Keratinocyte (primary cell): ENCODE measurements around the gene HNRNPUL2. TPM values are rescaled to one million over a fixed set of nuclear protein-coding genes. Genes with fewer than 3 reads are reported as not detected.

Experiments used
- DNase-seq: peaks from one replicate; pipeline ENCODE4 v3.0.0-alpha.2; 2011; ENCODE audit warnings: low read depth, missing footprints, low spot score
- FAIRE-seq: peaks from 2 replicates; lab custom pipeline; 2011; peaks lifted over from hg19 to GRCh38; lab: Jason Lieb, UNC
- H2AFZ ChIP-seq: 2 replicates; pipeline ENCODE4 v1.6.0; 2012; ENCODE audit warnings: low read length, control low read depth, inconsistent platforms; ENCODE audit not compliant: control insufficient read depth
- H3K27ac ChIP-seq: 2 replicates; pipeline ENCODE4 v1.5.1; 2011; ENCODE audit warnings: low read length; ENCODE audit not compliant: control insufficient read depth, insufficient read depth
- H3K27me3 ChIP-seq: 3 replicates; pipeline ENCODE4 v1.6.0; 2011; ENCODE audit warnings: low read length; ENCODE audit not compliant: control insufficient read depth, insufficient read depth; ENCODE audit errors: extremely low read depth
- H3K36me3 ChIP-seq, 2 experiments: 2 replicates in 1 of 2; 3 replicates in 1 of 2; pipeline ENCODE4 v1.5.1; 2011; ENCODE audit warnings: low read length in 2 of 2, mild to moderate bottlenecking in 1 of 2; ENCODE audit not compliant: control insufficient read depth in 2 of 2, insufficient read depth in 2 of 2; ENCODE audit errors: extremely low read depth in 1 of 2
- H3K4me1 ChIP-seq: 3 replicates; pipeline ENCODE4 v1.5.1; 2011; ENCODE audit warnings: low read length; ENCODE audit not compliant: control insufficient read depth, insufficient read depth; ENCODE audit errors: extremely low read depth
- H3K4me2 ChIP-seq: 3 replicates; pipeline ENCODE4 v1.6.0; 2011; ENCODE audit warnings: low read depth, low read length; ENCODE audit not compliant: control insufficient read depth, insufficient read depth; ENCODE audit errors: extremely low read depth
- H3K4me3 ChIP-seq, 3 experiments: fragments of 200-600 bp in 1 of 3; sonication (generic) in 1 of 3; 2 replicates in 2 of 3; 3 replicates in 1 of 3; pipeline ENCODE4 v1.5.1; 2011 to 2016; ENCODE audit warnings: low read length in 3 of 3, mild to moderate bottlenecking in 3 of 3, control low read depth in 2 of 3, inconsistent platforms in 1 of 3, low read depth in 1 of 3, mixed read lengths in 1 of 3, mixed run types in 1 of 3, moderate library complexity in 1 of 3; ENCODE audit not compliant: control insufficient read depth in 2 of 3, insufficient read depth in 2 of 3; ENCODE audit errors: extremely low read depth in 1 of 3
- H3K79me2 ChIP-seq: 2 replicates; pipeline ENCODE4 v1.6.0; 2012; ENCODE audit warnings: low read length; ENCODE audit not compliant: control insufficient read depth, insufficient read depth
- H3K9ac ChIP-seq: 3 replicates; pipeline ENCODE4 v1.6.0; 2011; ENCODE audit warnings: low read length; ENCODE audit not compliant: control insufficient read depth, insufficient read depth; ENCODE audit errors: extremely low read depth
- H3K9me1 ChIP-seq: 3 replicates; pipeline ENCODE4 v1.6.0; 2011; ENCODE audit warnings: low read length; ENCODE audit not compliant: control insufficient read depth, insufficient read depth; ENCODE audit errors: extremely low read depth
- H3K9me3 ChIP-seq: 2 replicates; pipeline ENCODE4 v1.5.1; 2012; ENCODE audit warnings: low read depth, low read length; ENCODE audit not compliant: control insufficient read depth
- H4K20me1 ChIP-seq: 3 replicates; pipeline ENCODE4 v1.6.0; 2011; ENCODE audit warnings: low read length; ENCODE audit not compliant: control insufficient read depth, insufficient read depth; ENCODE audit errors: extremely low read depth
- CTCF ChIP-seq, 3 experiments: IDR thresholded peaks in 1 of 3; conservative IDR thresholded peaks in 1 of 3; optimal IDR thresholded peaks in 1 of 3; 2 replicates in 2 of 3; 3 replicates in 1 of 3; pipeline versions ENCODE3 to v1.5.1; 2011; ENCODE audit warnings: low read length in 3 of 3, mild to moderate bottlenecking in 3 of 3, moderate library complexity in 2 of 3, control low read depth in 1 of 3, inconsistent platforms in 1 of 3; ENCODE audit not compliant: insufficient read depth in 2 of 3; ENCODE audit errors: extremely low read depth in 1 of 3
- EZH2 ChIP-seq: IDR thresholded peaks from one replicate; pipeline ENCODE4 v1.6.1; 2012; ENCODE audit warnings: inconsistent platforms, mild to moderate bottlenecking, low read length, moderate library complexity
- dilution Hi-C: fragments of 300-500 bp; cut with MboI; formaldehyde crosslinking; loops from one replicate; pipeline ENCODE4 v1.7.0; 2020; ENCODE audit warnings: low sequenced_read_pairs; ENCODE audit not compliant: extremely low pct_ligation_motif_present
- polyA plus RNA-seq, 5 experiments: library from polyadenylated mRNA; depleted of rRNA in 3 of 5; stranded (reverse) in 3 of 5; stranded (forward) in 1 of 5; unstranded in 1 of 5; fragments of >200 nt; gene quantifications; 1 replicate in 1 of 5; 2 replicates in 3 of 5; 3 replicates in 1 of 5; pipeline versions ENCODE4 v1.2.1 to v1.2.3, GENCODE V29; 2011 to 2012; ENCODE audit warnings: missing spikeins in 2 of 5, low read depth in 1 of 5, low replicate concordance in 1 of 5

HNRNPUL2 gene
- polyA plus RNA-seq, 1 donor (not counting 4 experiments of a cell fraction or from before 2014, with no cell fraction given) = 29.0 TPM

GRCh38 chr11:62680825-62681240 lies 46.4 kb downstream of the HNRNPUL2 start:
- dilution Hi-C loops = no loop called here

GRCh38 chr11:62678770-62679696 lies 48.2 kb downstream of the HNRNPUL2 start, which contains the start of gene UBXN1:
TSS of gene UBXN1 (minus strand) at chr11:62679073. CDS start at chr11:62678923, 150 bp downstream.
- Histone ChIP-seq H3K9ac (peak within 1 kb of the TSS; percentile 95), H3K4me3 (peak within 1 kb of the TSS; percentile 93 to 100 (median 97)), H3K27me3 (no peaks in the 10 kb centered on the region), H4K20me1 (no peaks in the 10 kb centered on the region), H3K4me1 (peaks cover 16% of the 10 kb centered on the region), H3K4me2 (peak within 1 kb of the TSS; percentile 99), H3K79me2 (peaks cover 25% of the 10 kb centered on the region), H3K9me1 (no peaks in the 10 kb centered on the region), H3K27ac (peak within 1 kb of the TSS; percentile 91), H3K9me3 (no peaks in the 10 kb centered on the region), H2AFZ (peak within 1 kb of the TSS; percentile 83), H3K36me3 (peaks cover 10 to 19% of the 10 kb centered on the region in 2 experiments)
- no peak for DNase-seq
- no peak for TF ChIP-seq EZH2
- no peak for TF ChIP-seq CTCF (optimal IDR thresholded peaks at IDR 0.05 in 1 of 3, IDR thresholded peaks at IDR 0.05 in 1 of 3, conservative IDR thresholded peaks at IDR 0.05 in 1 of 3; ENCODE audit: extremely low read depth in 1 of 3, insufficient read depth in 2 of 3, low read length in 3 of 3)
- FAIRE-seq = no peak
- dilution Hi-C loops = no loop called here

More at GRCh38 chr11:62680825-62681240, 46.4 kb downstream of the HNRNPUL2 start:
- Histone ChIP-seq H3K9ac (no peak overlapping the region), H3K27ac (no peak overlapping the region), H3K9me1 (no peaks in the 10 kb centered on the region), H3K36me3 (peaks cover 10 to 19% of the 10 kb centered on the region in 2 experiments), H3K27me3 (no peaks in the 10 kb centered on the region), H3K4me3 (no peak overlapping the region), H3K4me2 (no peak overlapping the region), H3K79me2 (peaks cover 24% of the 10 kb centered on the region), H3K9me3 (no peaks in the 10 kb centered on the region), H3K4me1 (peaks cover 16% of the 10 kb centered on the region), H4K20me1 (no peaks in the 10 kb centered on the region), H2AFZ (peak overlapping the region; percentile 41)
- FAIRE-seq (peak; percentile 48), DNase-seq (no peak)
- TF ChIP-seq CTCF (optimal IDR thresholded peaks at IDR 0.05 in 1 of 3, IDR thresholded peaks at IDR 0.05 in 1 of 3, conservative IDR thresholded peaks at IDR 0.05 in 1 of 3; ENCODE audit: extremely low read depth in 1 of 3, insufficient read depth in 2 of 3, low read length in 3 of 3) = peak; percentile 59 to 94 (median 74)
- no peak for TF ChIP-seq EZH2
